GM23338 (cell line): ENCODE results near the gene CBLC. TPM values are rescaled to one million over a fixed set of nuclear protein-coding genes. Genes with fewer than 3 reads are reported as not detected.

Experiments
- ATAC-seq: fragments of 200-7000 bp; cut with Tn5 transposase; 3 replicates; pipeline ENCODE4 v1.9.1; 2020
- DNase-seq: peaks from one replicate; pipeline ENCODE4 v3.0.0-alpha.2; 2015; ENCODE audit warnings: low spot score
- H2AFZ ChIP-seq: fragments of 200-600 bp; sonication (generic); 2 replicates; pipeline ENCODE4 v1.8.0; 2016; ENCODE audit warnings: antibody characterized with exemption, mild to moderate bottlenecking, moderate library complexity
- H3F3A ChIP-seq: fragments of 200-600 bp; sonication (generic); replicated peaks from 2 replicates; pipeline ENCODE4 v1.8.0; 2017; ENCODE audit warnings: antibody characterized with exemption, mixed run types, low read depth
- H3K27ac ChIP-seq: fragments of 200-600 bp; sonication (generic); 2 replicates; pipeline ENCODE4 v1.6.1; 2016; ENCODE audit warnings: low read depth
- H3K27me3 ChIP-seq: fragments of 200-600 bp; sonication (generic); 2 replicates; pipeline ENCODE4 v1.8.0; 2016; ENCODE audit warnings: mild to moderate bottlenecking, mixed run types, moderate library complexity; ENCODE audit not compliant: insufficient read depth
- H3K36me3 ChIP-seq: fragments of 200-600 bp; sonication (generic); 2 replicates; pipeline ENCODE4 v1.8.0; 2016; ENCODE audit warnings: mild to moderate bottlenecking; ENCODE audit not compliant: insufficient read depth
- H3K4me1 ChIP-seq: fragments of 200-600 bp; sonication (generic); 2 replicates; pipeline ENCODE4 v1.8.0; 2016; ENCODE audit warnings: mild to moderate bottlenecking, moderate library complexity; ENCODE audit not compliant: insufficient read depth
- H3K4me2 ChIP-seq: fragments of 200-600 bp; sonication (generic); 2 replicates; pipeline ENCODE4 v1.7.1; 2017; ENCODE audit warnings: mixed run types
- H3K4me3 ChIP-seq: fragments of 200-600 bp; sonication (generic); 2 replicates; pipeline ENCODE4 v1.6.1; 2016; ENCODE audit warnings: mixed run types
- H3K79me2 ChIP-seq: fragments of 200-600 bp; sonication (generic); replicated peaks from 2 replicates; pipeline ENCODE4 v1.8.0; 2017; ENCODE audit warnings: mild to moderate bottlenecking; ENCODE audit not compliant: insufficient read depth
- H3K9me2 ChIP-seq: fragments of 200-600 bp; sonication (generic); 2 replicates; pipeline ENCODE4 v1.8.0; 2017; ENCODE audit not compliant: insufficient read depth
- H4K20me1 ChIP-seq: fragments of 200-600 bp; sonication (generic); replicated peaks from 2 replicates; pipeline ENCODE4 v1.8.0; 2017; ENCODE audit warnings: mild to moderate bottlenecking; ENCODE audit not compliant: insufficient read depth
- H3K27ac Mint-ChIP-seq: 2 replicates; pipeline ENCODE4 v1.8.0; 2020; ENCODE audit warnings: inconsistent platforms, mild to moderate bottlenecking, moderate library complexity, mixed read lengths
- H3K27me3 Mint-ChIP-seq: 3 replicates; pipeline ENCODE4 v1.8.0; 2022; ENCODE audit warnings: low read depth, mild to moderate bottlenecking, moderate library complexity, mixed read lengths, inconsistent platforms; ENCODE audit not compliant: insufficient read depth, poor library complexity
- H3K36me3 Mint-ChIP-seq: 3 replicates; pipeline ENCODE4 v1.8.0; 2021; ENCODE audit warnings: low read depth, mild to moderate bottlenecking, inconsistent platforms, moderate library complexity, mixed read lengths
- H3K4me1 Mint-ChIP-seq: 3 replicates; pipeline ENCODE4 v1.8.0; 2020; ENCODE audit warnings: mild to moderate bottlenecking, inconsistent platforms, mixed read lengths
- H3K4me3 Mint-ChIP-seq: 3 replicates; pipeline ENCODE4 v1.8.0; 2021; ENCODE audit warnings: moderate library complexity, mild to moderate bottlenecking, inconsistent platforms, mixed read lengths
- H3K9me3 Mint-ChIP-seq: 3 replicates; pipeline ENCODE4 v1.8.0; 2020; ENCODE audit warnings: moderate library complexity, mild to moderate bottlenecking, inconsistent platforms, mixed read lengths
- CREB1 ChIP-seq: fragments of 250-450 bp; sonication (Bioruptor Pico); IDR thresholded peaks from 2 replicates; pipeline ENCODE4 v1.5.0; 2020; ENCODE audit warnings: low read depth, mild to moderate bottlenecking, moderate library complexity
- ETS1 ChIP-seq: IDR thresholded peaks from 2 replicates; pipeline ENCODE4 v1.6.1; 2016; ENCODE audit warnings: antibody characterized with exemption
- JUNB ChIP-seq: IDR thresholded peaks from one replicate; pipeline ENCODE4 v1.6.1; 2016; ENCODE audit warnings: antibody characterized with exemption; ENCODE audit not compliant: unreplicated experiment
- NANOG ChIP-seq: IDR thresholded peaks from 2 replicates; pipeline ENCODE4 v1.6.1; 2016; ENCODE audit warnings: antibody characterized with exemption, borderline replicate concordance
- REST ChIP-seq: IDR thresholded peaks from one replicate; pipeline ENCODE4 v1.6.1; 2018; ENCODE audit warnings: antibody characterized with exemption; ENCODE audit not compliant: unreplicated experiment
- polyA plus RNA-seq: library from polyadenylated mRNA; unstranded; fragments of >200 nt; fragmentation: Nextera tagmentation; extraction: Ambion mirVana; gene quantifications from 2 replicates; pipeline ENCODE4 v1.2.1, GENCODE V29; 2016
- total RNA-seq: library from RNA; depleted of rRNA; stranded (reverse); fragments of >200 nt; shearing (Covaris generic); gene quantifications from 2 replicates; pipeline ENCODE4 v1.2.3, GENCODE V29; 2014
- TF ChIP-seq, protein P1 (sequence below): fragments of 250-450 bp; sonication (Bioruptor Pico); IDR thresholded peaks from 2 replicates; pipeline ENCODE4 v1.5.0; 2020; ENCODE audit warnings: mild to moderate bottlenecking, moderate library complexity

The CBLC gene
- total and polyA plus RNA-seq, 2 experiments from 2014 or later: 14.5 to 29.3 TPM

GRCh38 chr19:44840811-44841210 is 63.1 kb downstream of the CBLC start:
- Histone ChIP-seq H3K27ac (no peak overlapping the region), H2AFZ (no peak overlapping the region), H4K20me1 (no peaks in the 10 kb centered on the region), H3K27me3 (peaks cover 36% of the 10 kb centered on the region), H3K36me3 (no peaks in the 10 kb centered on the region), H3K9me2 (no peaks in the 10 kb centered on the region), H3K4me2 (no peak overlapping the region), H3K79me2 (no peaks in the 10 kb centered on the region), H3K4me3 (no peak overlapping the region), H3K4me1 (0 out of 2 replicates have a peak, but pooled peaks cover 3% of the 10 kb centered on the region), H3F3A (peaks cover 5% of the 10 kb centered on the region)
- peaks cover 22% of the 10 kb centered on the region for H3K27me3 Mint-ChIP-seq
- H3K36me3 Mint-ChIP-seq: peaks cover 2% of the 10 kb centered on the region; the same call in 1 of the 3 replicates
- H3K4me3 Mint-ChIP-seq: no peak overlapping the region
- no peak overlapping the region for H3K27ac Mint-ChIP-seq
- peaks cover 8% of the 10 kb centered on the region for H3K4me1 Mint-ChIP-seq
- TF ChIP-seq CREB1 (CRISPR knock-in tag) (no peak), ETS1 (no peak), JUNB (no peak), REST (no peak), NANOG (no peak)
- TF ChIP-seq, protein P1, sequence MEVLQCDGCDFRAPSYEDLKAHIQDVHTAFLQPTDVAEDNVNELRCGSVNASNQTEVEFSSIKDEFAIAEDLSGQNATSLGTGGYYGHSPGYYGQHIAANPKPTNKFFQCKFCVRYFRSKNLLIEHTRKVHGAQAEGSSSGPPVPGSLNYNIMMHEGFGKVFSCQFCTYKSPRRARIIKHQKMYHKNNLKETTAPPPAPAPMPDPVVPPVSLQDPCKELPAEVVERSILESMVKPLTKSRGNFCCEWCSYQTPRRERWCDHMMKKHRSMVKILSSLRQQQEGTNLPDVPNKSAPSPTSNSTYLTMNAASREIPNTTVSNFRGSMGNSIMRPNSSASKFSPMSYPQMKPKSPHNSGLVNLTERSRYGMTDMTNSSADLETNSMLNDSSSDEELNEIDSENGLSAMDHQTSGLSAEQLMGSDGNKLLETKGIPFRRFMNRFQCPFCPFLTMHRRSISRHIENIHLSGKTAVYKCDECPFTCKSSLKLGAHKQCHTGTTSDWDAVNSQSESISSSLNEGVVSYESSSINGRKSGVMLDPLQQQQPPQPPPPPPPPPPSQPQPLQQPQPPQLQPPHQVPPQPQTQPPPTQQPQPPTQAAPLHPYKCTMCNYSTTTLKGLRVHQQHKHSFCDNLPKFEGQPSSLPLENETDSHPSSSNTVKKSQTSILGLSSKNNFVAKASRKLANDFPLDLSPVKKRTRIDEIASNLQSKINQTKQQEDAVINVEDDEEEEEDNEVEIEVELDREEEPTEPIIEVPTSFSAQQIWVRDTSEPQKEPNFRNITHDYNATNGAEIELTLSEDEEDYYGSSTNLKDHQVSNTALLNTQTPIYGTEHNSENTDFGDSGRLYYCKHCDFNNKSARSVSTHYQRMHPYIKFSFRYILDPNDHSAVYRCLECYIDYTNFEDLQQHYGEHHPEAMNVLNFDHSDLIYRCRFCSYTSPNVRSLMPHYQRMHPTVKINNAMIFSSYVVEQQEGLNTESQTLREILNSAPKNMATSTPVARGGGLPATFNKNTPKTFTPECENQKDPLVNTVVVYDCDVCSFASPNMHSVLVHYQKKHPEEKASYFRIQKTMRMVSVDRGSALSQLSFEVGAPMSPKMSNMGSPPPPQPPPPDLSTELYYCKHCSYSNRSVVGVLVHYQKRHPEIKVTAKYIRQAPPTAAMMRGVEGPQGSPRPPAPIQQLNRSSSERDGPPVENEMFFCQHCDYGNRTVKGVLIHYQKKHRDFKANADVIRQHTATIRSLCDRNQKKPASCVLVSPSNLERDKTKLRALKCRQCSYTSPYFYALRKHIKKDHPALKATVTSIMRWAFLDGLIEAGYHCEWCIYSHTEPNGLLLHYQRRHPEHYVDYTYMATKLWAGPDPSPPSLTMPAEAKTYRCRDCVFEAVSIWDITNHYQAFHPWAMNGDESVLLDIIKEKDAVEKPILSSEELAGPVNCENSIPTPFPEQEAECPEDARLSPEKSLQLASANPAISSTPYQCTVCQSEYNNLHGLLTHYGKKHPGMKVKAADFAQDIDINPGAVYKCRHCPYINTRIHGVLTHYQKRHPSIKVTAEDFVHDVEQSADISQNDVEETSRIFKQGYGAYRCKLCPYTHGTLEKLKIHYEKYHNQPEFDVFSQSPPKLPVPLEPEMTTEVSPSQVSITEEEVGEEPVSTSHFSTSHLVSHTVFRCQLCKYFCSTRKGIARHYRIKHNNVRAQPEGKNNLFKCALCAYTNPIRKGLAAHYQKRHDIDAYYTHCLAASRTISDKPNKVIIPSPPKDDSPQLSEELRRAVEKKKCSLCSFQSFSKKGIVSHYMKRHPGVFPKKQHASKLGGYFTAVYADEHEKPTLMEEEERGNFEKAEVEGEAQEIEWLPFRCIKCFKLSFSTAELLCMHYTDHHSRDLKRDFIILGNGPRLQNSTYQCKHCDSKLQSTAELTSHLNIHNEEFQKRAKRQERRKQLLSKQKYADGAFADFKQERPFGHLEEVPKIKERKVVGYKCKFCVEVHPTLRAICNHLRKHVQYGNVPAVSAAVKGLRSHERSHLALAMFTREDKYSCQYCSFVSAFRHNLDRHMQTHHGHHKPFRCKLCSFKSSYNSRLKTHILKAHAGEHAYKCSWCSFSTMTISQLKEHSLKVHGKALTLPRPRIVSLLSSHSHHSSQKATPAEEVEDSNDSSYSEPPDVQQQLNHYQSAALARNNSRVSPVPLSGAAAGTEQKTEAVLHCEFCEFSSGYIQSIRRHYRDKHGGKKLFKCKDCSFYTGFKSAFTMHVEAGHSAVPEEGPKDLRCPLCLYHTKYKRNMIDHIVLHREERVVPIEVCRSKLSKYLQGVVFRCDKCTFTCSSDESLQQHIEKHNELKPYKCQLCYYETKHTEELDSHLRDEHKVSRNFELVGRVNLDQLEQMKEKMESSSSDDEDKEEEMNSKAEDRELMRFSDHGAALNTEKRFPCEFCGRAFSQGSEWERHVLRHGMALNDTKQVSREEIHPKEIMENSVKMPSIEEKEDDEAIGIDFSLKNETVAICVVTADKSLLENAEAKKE (CRISPR knock-in tag): no peak
- ATAC-seq (no peak), DNase-seq (no peak)
- peaks cover 3% of the 10 kb centered on the region; the same call in 1 of the 3 replicates for H3K9me3 Mint-ChIP-seq
